Endothelial cell of umbilical vein (primary cell): Measurements from ENCODE around the gene ANKRD60. TPM values are rescaled to one million over a fixed set of nuclear protein-coding genes. Genes with fewer than 3 reads are reported as not detected.

Experiments
- BruUV-seq: library from RNA; stranded (reverse); fragments of 400-500 nt; replicated peaks from 2 replicates; lab custom pipeline; 2021; lab: Mats Ljungman, UMichigan
- CTCF ChIA-PET: fragments of 300-600, 350-600 bp; sonication (Branson Sonifier 250); formaldehyde crosslinking; loops from one replicate; lab custom pipeline; 2021; ENCODE audit warnings: antibody characterized with exemption, inconsistent platforms; lab: Charles Lee
- POLR2A ChIA-PET: fragments of 300-600, 350-600 bp; sonication (Branson Sonifier 250); formaldehyde crosslinking; loops from one replicate; lab custom pipeline; 2021; ENCODE audit warnings: antibody characterized with exemption, inconsistent platforms; lab: Charles Lee
- DNase-seq: peaks from one replicate; pipeline ENCODE4 v3.0.0-alpha.2; 2011; ENCODE audit warnings: low read depth, low spot score
- FAIRE-seq: peaks from 2 replicates; lab custom pipeline; 2011; peaks lifted over from hg19 to GRCh38; lab: Jason Lieb, UNC
- H2AFZ ChIP-seq: 2 replicates; pipeline ENCODE4 v1.6.0; 2012; ENCODE audit warnings: low read depth, low read length, control low read depth, inconsistent platforms
- H3K27ac ChIP-seq: 2 replicates; pipeline ENCODE4 v1.5.1; 2011; ENCODE audit warnings: low read depth, mild to moderate bottlenecking, control low read depth, low read length, moderate library complexity; ENCODE audit not compliant: insufficient read depth
- H3K27me3 ChIP-seq, 2 experiments: 2 replicates each; pipeline versions ENCODE4 v1.6.0 to v1.6.1; 2011; ENCODE audit warnings: low read length in 2 of 2, mixed read lengths in 1 of 2; ENCODE audit not compliant: control insufficient read depth in 2 of 2, insufficient read depth in 2 of 2
- H3K36me3 ChIP-seq, 2 experiments: 2 replicates in 1 of 2; 3 replicates in 1 of 2; pipeline ENCODE4 v1.5.1; 2011; ENCODE audit warnings: low read length in 2 of 2, mild to moderate bottlenecking in 1 of 2, moderate library complexity in 1 of 2; ENCODE audit not compliant: control insufficient read depth in 2 of 2, insufficient read depth in 2 of 2; ENCODE audit errors: extremely low read depth in 1 of 2
- H3K4me1 ChIP-seq: 3 replicates; pipeline ENCODE4 v1.5.1; 2011; ENCODE audit warnings: mild to moderate bottlenecking, low read length; ENCODE audit not compliant: control insufficient read depth, insufficient read depth; ENCODE audit errors: extremely low read depth
- H3K4me2 ChIP-seq: 2 replicates; pipeline ENCODE4 v1.6.1; 2011; ENCODE audit warnings: low read length, control low read depth, mixed read lengths; ENCODE audit not compliant: insufficient read depth
- H3K4me3 ChIP-seq, 3 experiments: fragments of 200-600 bp in 1 of 3; sonication (generic), shearing (Covaris generic) in 1 of 3; replicated peaks in 1 of 3; 2 replicates each; pipeline ENCODE4 v1.5.1; 2011 to 2016; ENCODE audit warnings: control low read depth in 3 of 3, low read length in 3 of 3, mild to moderate bottlenecking in 2 of 3, inconsistent platforms in 1 of 3, low read depth in 1 of 3, moderate library complexity in 1 of 3; ENCODE audit not compliant: insufficient read depth in 1 of 3
- H3K79me2 ChIP-seq: 2 replicates; pipeline ENCODE4 v1.6.0; 2012; ENCODE audit warnings: low read length, inconsistent platforms; ENCODE audit not compliant: control insufficient read depth, insufficient read depth
- H3K9ac ChIP-seq: replicated peaks from 2 replicates; pipeline ENCODE3; 2011; ENCODE audit warnings: low read length, control low read depth; ENCODE audit not compliant: insufficient read depth; ENCODE audit errors: extremely low read depth
- H3K9me1 ChIP-seq: replicated peaks from 3 replicates; pipeline ENCODE4 v1.6.0; 2011; ENCODE audit warnings: mild to moderate bottlenecking, low read length; ENCODE audit not compliant: control insufficient read depth, insufficient read depth; ENCODE audit errors: extremely low read depth
- H3K9me3 ChIP-seq: replicated peaks from 2 replicates; pipeline ENCODE4 v1.5.1; 2012; ENCODE audit warnings: low read length, inconsistent platforms; ENCODE audit not compliant: control insufficient read depth, insufficient read depth
- H4K20me1 ChIP-seq: replicated peaks from 2 replicates; pipeline ENCODE3; 2011; ENCODE audit warnings: mild to moderate bottlenecking, low read length; ENCODE audit not compliant: control insufficient read depth, insufficient read depth; ENCODE audit errors: extremely low read depth
- EZH2 ChIP-seq: IDR thresholded peaks from 2 replicates; pipeline ENCODE4 v1.6.1; 2012; ENCODE audit warnings: borderline replicate concordance, low read depth, mild to moderate bottlenecking, moderate library complexity, low read length, inconsistent platforms; ENCODE audit not compliant: severe bottlenecking
- FOS ChIP-seq: IDR thresholded peaks from 2 replicates; pipeline ENCODE4 v1.6.1; 2011; ENCODE audit warnings: mild to moderate bottlenecking, low read length, moderate library complexity, borderline replicate concordance; ENCODE audit not compliant: insufficient read depth
- GATA2 ChIP-seq: IDR thresholded peaks from 2 replicates; pipeline ENCODE4 v1.7.0; 2011; ENCODE audit warnings: low read depth, mild to moderate bottlenecking, moderate library complexity, mixed read lengths, low read length; ENCODE audit not compliant: insufficient read length, insufficient read depth
- JUN ChIP-seq: IDR thresholded peaks from 2 replicates; pipeline ENCODE4 v1.6.1; 2011; ENCODE audit warnings: borderline replicate concordance, low read depth; ENCODE audit not compliant: insufficient read length, insufficient read depth
- MYC ChIP-seq: IDR thresholded peaks from one replicate; pipeline ENCODE4 v1.6.1; 2011; ENCODE audit warnings: mild to moderate bottlenecking, low read depth, low read length
- POLR2A ChIP-seq: IDR thresholded peaks from 2 replicates; pipeline ENCODE4 v1.6.1; 2012; ENCODE audit warnings: low read depth, mild to moderate bottlenecking, control low read depth, low read length
- POLR2AphosphoS5 ChIP-seq: IDR thresholded peaks from 2 replicates; pipeline ENCODE4 v1.6.1; 2012; ENCODE audit warnings: low read depth, mild to moderate bottlenecking, control low read depth, low read length, moderate library complexity; ENCODE audit not compliant: insufficient read depth
- dilution Hi-C: fragments of 300-500 bp; cut with MboI; formaldehyde crosslinking; loops from one replicate; pipeline ENCODE4 v1.15.0; 2019; ENCODE audit warnings: low sequenced_read_pairs; ENCODE audit not compliant: extremely low pct_ligation_motif_present
- intact Hi-C: fragments of 100-400 bp; cut with micrococcal nuclease; formaldehyde crosslinking; loops from one replicate; pipeline ENCODE4 v1.10.0; 2022
- polyA plus RNA-seq, 4 experiments: library from polyadenylated mRNA; depleted of rRNA in 3 of 4; stranded (reverse) in 3 of 4; unstranded in 1 of 4; fragments of >200 nt; gene quantifications; 2 replicates each; pipeline versions ENCODE4 v1.2.1 to v1.2.3, GENCODE V29; 2011 to 2012; ENCODE audit warnings: missing spikeins in 1 of 4
- total RNA-seq: library from RNA; stranded (reverse); gene quantifications from 2 replicates; pipeline ENCODE4 v1.2.3, GENCODE V29; 2021
- TF ChIP-seq, protein P1 (sequence below): IDR thresholded peaks from 2 replicates; pipeline ENCODE4 v1.6.1; 2011; ENCODE audit not compliant: insufficient read depth, insufficient read length
- TF ChIP-seq, protein P2 (sequence below), 2 donors: IDR thresholded peaks; 1 replicate in 1 of 2; 2 replicates in 1 of 2; pipeline ENCODE4 v1.5.1; 2011; ENCODE audit warnings: low read length in 2 of 2, mild to moderate bottlenecking in 2 of 2, moderate library complexity in 2 of 2, control low read depth in 1 of 2, inconsistent platforms in 1 of 2, low read depth in 1 of 2; ENCODE audit not compliant: insufficient read depth in 1 of 2; ENCODE audit errors: extremely low read depth in 1 of 2

ANKRD60 gene
- total and polyA plus RNA-seq, 2 donors (not counting 3 experiments of a cell fraction or from before 2014, with no cell fraction given) = not detected

GRCh38 chr20:58277107-58277506 is 48.7 kb upstream of the ANKRD60 start:
- no TSS peak for BruUV-seq

DNA sequence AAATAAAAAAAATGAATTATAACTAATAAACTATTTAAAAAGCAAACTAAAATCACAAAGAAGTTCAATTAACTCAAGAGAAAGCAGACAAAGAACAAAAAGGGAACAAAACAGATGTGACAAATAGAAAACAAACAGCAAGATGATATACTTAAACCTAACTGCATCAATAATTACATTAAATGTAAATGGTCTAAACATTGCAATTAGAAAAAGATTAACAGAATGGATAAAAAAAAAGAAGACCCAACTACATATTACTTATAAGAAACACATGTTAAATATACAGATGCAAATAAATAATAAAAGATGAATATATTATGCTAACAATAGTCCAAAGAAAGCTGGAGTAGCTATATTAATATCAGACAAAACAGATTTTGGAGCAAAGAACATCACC is 45.9 kb upstream of the ANKRD60 start:
- FAIRE-seq (no peak), DNase-seq (no peak)
- Histone ChIP-seq H4K20me1 (no peaks in the 10 kb centered on the region), H3K4me3 (no peak overlapping the region), H3K9me1 (no peaks in the 10 kb centered on the region), H3K9ac (no peak overlapping the region), H3K4me2 (no peak overlapping the region), H3K36me3 (no peaks in the 10 kb centered on the region), H3K27ac (no peak overlapping the region), H3K79me2 (peaks cover 13% of the 10 kb centered on the region), H3K27me3 (no peaks in the 10 kb centered on the region), H3K9me3 (no peaks in the 10 kb centered on the region), H3K4me1 (peaks cover 6% of the 10 kb centered on the region), H2AFZ (no peak overlapping the region)
- dilution Hi-C loops = no loop called here
- no TSS peak for BruUV-seq
- intact Hi-C loops = no loop called here
- POLR2A ChIA-PET = no interaction called here
- TF ChIP-seq, protein P1, sequence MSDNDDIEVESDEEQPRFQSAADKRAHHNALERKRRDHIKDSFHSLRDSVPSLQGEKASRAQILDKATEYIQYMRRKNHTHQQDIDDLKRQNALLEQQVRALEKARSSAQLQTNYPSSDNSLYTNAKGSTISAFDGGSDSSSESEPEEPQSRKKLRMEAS = no peak
- TF ChIP-seq, protein P2, sequence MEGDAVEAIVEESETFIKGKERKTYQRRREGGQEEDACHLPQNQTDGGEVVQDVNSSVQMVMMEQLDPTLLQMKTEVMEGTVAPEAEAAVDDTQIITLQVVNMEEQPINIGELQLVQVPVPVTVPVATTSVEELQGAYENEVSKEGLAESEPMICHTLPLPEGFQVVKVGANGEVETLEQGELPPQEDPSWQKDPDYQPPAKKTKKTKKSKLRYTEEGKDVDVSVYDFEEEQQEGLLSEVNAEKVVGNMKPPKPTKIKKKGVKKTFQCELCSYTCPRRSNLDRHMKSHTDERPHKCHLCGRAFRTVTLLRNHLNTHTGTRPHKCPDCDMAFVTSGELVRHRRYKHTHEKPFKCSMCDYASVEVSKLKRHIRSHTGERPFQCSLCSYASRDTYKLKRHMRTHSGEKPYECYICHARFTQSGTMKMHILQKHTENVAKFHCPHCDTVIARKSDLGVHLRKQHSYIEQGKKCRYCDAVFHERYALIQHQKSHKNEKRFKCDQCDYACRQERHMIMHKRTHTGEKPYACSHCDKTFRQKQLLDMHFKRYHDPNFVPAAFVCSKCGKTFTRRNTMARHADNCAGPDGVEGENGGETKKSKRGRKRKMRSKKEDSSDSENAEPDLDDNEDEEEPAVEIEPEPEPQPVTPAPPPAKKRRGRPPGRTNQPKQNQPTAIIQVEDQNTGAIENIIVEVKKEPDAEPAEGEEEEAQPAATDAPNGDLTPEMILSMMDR (IDR thresholded peaks at IDR 0.05; ENCODE audit: extremely low read depth in 1 of 2, insufficient read depth in 1 of 2, low read depth in 1 of 2, low read length in 2 of 2) = no peak
- TF ChIP-seq MYC (no peak), JUN (no peak), POLR2AphosphoS5 (no peak), EZH2 (no peak), FOS (no peak), GATA2 (no peak), POLR2A (no peak)
- CTCF ChIA-PET = no interaction called here

More at GRCh38 chr20:58277107-58277506, 48.7 kb upstream of the ANKRD60 start:
- Histone ChIP-seq H3K9me1 (no peaks in the 10 kb centered on the region), H3K36me3 (no peaks in the 10 kb centered on the region), H3K27me3 (no peaks in the 10 kb centered on the region), H4K20me1 (no peaks in the 10 kb centered on the region), H3K27ac (no peak overlapping the region), H3K4me1 (no peaks in the 10 kb centered on the region), H2AFZ (no peak overlapping the region), H3K4me2 (no peak overlapping the region), H3K79me2 (peaks cover 15% of the 10 kb centered on the region), H3K9me3 (no peaks in the 10 kb centered on the region), H3K9ac (no peak overlapping the region), H3K4me3 (no peak overlapping the region)
- no peak for DNase-seq
- intact Hi-C loops = no loop called here
- no peak for FAIRE-seq
- dilution Hi-C loops = no loop called here
- ChIA-PET POLR2A (no interaction called here), CTCF (interaction anchor here (1.1 kb wide), 1 partner anchor 12 kb away, joined by 3 read pairs; no protein-coding TSS in a partner anchor)
- no peak for TF ChIP-seq POLR2AphosphoS5
- TF ChIP-seq, protein P1 = no peak
